Psoas muscle (tissue), 8 donors: ENCODE measurements around the gene MYO5B. TPM values are rescaled to one million over a fixed set of nuclear protein-coding genes. Genes with fewer than 3 reads are reported as not detected.

ENCODE experiments used
- ATAC-seq, 4 donors: fragments of 200-7000 bp; cut with Tn5 transposase; one replicate each; pipeline ENCODE4 v1.9.1; 2020; ENCODE audit warnings: moderate library complexity in 3 of 4, mild to moderate bottlenecking in 2 of 4
- DNase-seq, 2 donors: peaks; one replicate each; pipeline ENCODE4 v3.0.0-alpha.2; 2020
- H3K27ac ChIP-seq: fragments of 200-600 bp; one replicate; pipeline ENCODE4 v1.8.0; 2022
- H3K27me3 ChIP-seq, 3 donors: fragments of 200-600 bp in 1 of 3; one replicate each; pipeline versions ENCODE4 v1.6.1 to v1.8.0; 2013 to 2022; ENCODE audit warnings: low read length in 2 of 3, mild to moderate bottlenecking in 2 of 3, moderate library complexity in 1 of 3; ENCODE audit not compliant: insufficient read depth in 3 of 3
- H3K36me3 ChIP-seq, 2 donors: fragments of 200-600 bp in 1 of 2; one replicate each; pipeline versions ENCODE4 v1.6.1 to v1.8.0; 2013 to 2022; ENCODE audit warnings: low read depth in 1 of 2, mild to moderate bottlenecking in 1 of 2, moderate library complexity in 1 of 2; ENCODE audit not compliant: insufficient read depth in 1 of 2
- H3K4me1 ChIP-seq: fragments of 200-600 bp; one replicate; pipeline ENCODE4 v1.8.0; 2022
- H3K4me3 ChIP-seq: fragments of 200-600 bp; one replicate; pipeline ENCODE4 v1.8.0; 2022; ENCODE audit warnings: mild to moderate bottlenecking
- H3K9me3 ChIP-seq: fragments of 200-600 bp; one replicate; pipeline ENCODE4 v1.8.0; 2022
- WGBS, 3 donors: extraction: QIAGEN DNeasy Blood & Tissue Kit; methylation state at CpG; one replicate each; pipeline versions ENCODE4 v1.1.6 to v1.1.7; 2013; 5-methylcytosine and 5-hydroxymethylcytosine counted together
- intact Hi-C, 2 donors: fragments of 100-400 bp; cut with DNase I; formaldehyde crosslinking; loops; one replicate each; pipeline versions ENCODE4 v1.11.0 to v1.14.2; 2022
- polyA plus RNA-seq, 3 donors: library from polyadenylated mRNA; stranded (reverse); fragments of 200-250 nt; gene quantifications; one replicate each; pipeline ENCODE4 v1.2.3, GENCODE V29; 2013
- total RNA-seq, 4 donors: library from RNA; stranded (reverse); fragmentation: NEBNext Ultra II Directional in 2 of 4; extraction: Animal tissue kit (Norgen Biotek cat#: 25700) in 2 of 4; gene quantifications; one replicate each; pipeline versions ENCODE4 v1.2.1 to v1.2.4, GENCODE V29; 2021 to 2023
- TF ChIP-seq, protein P1 (sequence below): fragments of 200-600 bp; IDR thresholded peaks from one replicate; pipeline ENCODE4 v1.8.0; 2022; ENCODE audit warnings: antibody characterized with exemption
- donor health status: healthy with polysubstance abuse.
- donor health status: DM: no; HTN: no; CAD: no; lungs with moderate emphysema.
- donor health status: Bipolar disorder and iron deficiency.
- donor health status: healthy.
- donor health status: DM: yes; HTN: yes; CAD: no.
- donor health status: DM: no; HTN: no; CAD: no.
- donor health status: DM: no; HTN: no; CAD: no.
- donor health status: DM: yes; HTN: yes; CAD: no.

The MYO5B gene
- total and polyA plus RNA-seq, 7 donors: 0.10 to 1.2 (median 0.44) TPM

DNA sequence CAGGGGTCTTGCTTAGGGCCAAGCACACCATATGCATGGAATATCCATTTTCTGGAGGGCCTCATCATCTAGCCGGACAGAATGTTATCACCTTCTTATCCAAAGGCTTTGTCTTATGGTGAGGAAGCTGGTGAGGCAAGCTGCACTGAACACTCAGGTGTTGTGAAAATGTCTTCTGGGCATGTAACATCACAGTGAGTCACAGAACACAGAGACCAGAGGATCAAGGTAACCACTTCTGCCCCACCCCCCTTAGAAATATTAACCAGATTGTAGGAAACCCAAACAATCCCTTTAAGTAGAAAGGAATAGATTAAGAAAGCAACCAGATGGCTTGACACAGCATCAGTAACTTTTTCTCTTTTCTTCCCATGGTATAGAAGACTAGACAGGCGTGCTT, 51.1 kb downstream of the MYO5B start:
- 89 to 93% (median 91%) methylated on average over 2 of the region's 2 CpGs for WGBS, 3 donors
- Histone ChIP-seq H3K4me3 (no peak overlapping the region), H3K9me3 (no peaks in the 10 kb centered on the region), H3K36me3 (no peaks in the 10 kb centered on the region), H3K4me1 (no peaks in the 10 kb centered on the region), H3K27me3 (no peaks in the 10 kb centered on the region), H3K27ac (no peak overlapping the region)
- no peak for ATAC-seq
- DNase-seq: no peak
- TF ChIP-seq, protein P1, sequence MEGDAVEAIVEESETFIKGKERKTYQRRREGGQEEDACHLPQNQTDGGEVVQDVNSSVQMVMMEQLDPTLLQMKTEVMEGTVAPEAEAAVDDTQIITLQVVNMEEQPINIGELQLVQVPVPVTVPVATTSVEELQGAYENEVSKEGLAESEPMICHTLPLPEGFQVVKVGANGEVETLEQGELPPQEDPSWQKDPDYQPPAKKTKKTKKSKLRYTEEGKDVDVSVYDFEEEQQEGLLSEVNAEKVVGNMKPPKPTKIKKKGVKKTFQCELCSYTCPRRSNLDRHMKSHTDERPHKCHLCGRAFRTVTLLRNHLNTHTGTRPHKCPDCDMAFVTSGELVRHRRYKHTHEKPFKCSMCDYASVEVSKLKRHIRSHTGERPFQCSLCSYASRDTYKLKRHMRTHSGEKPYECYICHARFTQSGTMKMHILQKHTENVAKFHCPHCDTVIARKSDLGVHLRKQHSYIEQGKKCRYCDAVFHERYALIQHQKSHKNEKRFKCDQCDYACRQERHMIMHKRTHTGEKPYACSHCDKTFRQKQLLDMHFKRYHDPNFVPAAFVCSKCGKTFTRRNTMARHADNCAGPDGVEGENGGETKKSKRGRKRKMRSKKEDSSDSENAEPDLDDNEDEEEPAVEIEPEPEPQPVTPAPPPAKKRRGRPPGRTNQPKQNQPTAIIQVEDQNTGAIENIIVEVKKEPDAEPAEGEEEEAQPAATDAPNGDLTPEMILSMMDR: no peak
- intact Hi-C loops: no loop called here

DNA sequence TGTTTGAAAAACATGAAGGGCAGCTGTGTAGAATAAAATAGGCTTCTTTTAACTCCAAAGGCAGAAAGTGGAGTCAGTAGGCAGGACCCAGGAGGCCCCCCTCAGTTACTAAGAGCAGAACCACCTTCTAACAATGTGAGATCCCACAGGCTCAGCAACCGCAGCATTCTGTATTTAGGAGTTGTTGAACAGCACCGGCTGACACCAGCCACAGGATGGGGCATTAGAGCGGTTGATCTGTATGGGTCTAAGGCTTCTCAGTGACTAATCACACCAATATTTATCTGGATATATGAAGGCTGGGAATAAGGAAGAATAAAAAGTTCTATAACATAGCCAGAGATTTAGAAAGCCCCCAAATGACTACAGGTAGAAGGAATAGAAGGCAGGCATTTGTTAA, 51.7 kb downstream of the MYO5B start:
- H3K4me1 ChIP-seq: no peaks in the 10 kb centered on the region
- H3K4me3 ChIP-seq: no peak overlapping the region
- no peaks in the 10 kb centered on the region for H3K27me3 ChIP-seq
- no peaks in the 10 kb centered on the region for H3K9me3 ChIP-seq
- no peaks in the 10 kb centered on the region for H3K36me3 ChIP-seq
- DNase-seq: no peak
- no peak for ATAC-seq
- H3K27ac ChIP-seq: no peak overlapping the region
- TF ChIP-seq, protein P1: no peak
- intact Hi-C loops: no loop called here
- 66 to 70% (median 69%) methylated on average over 3 of the region's 3 CpGs for WGBS, 3 donors

DNA sequence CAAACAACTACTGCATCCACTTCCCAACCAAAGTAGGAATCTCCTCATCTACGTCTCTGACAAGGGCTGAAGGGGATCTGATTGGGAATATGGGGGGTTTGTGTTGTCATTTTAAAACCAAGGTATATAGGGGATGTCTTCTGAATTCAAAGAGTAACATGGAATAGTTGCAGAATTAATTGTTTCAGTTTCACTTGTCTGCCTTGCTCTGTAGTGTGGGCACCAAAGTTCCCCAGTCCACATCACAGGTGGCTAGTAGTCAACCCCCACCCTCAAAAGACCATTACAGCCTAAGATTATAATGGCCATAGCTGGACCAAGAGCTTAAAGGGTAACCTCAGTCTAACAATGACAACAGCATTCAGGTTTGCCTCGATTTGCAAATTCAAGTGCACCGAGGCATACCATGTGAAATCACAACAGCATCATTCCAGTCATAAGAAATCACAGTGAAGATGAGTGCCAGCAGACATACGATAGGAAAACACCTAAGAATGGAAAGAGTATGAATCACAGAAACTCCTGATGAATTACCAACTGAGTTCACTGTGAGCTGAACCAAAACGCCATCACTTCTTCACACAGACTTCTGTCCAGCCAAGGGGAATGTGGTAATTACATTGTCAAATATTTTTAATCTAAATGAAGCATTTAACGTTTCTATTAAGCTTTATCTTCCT, 52.4 kb downstream of the MYO5B start:
- H3K9me3 ChIP-seq: no peaks in the 10 kb centered on the region
- 70 to 81% (median 75%) methylated on average over 6 of the region's 6 CpGs for WGBS, 3 donors
- H3K4me1 ChIP-seq: no peaks in the 10 kb centered on the region
- intact Hi-C loops: no loop called here
- no peak overlapping the region for H3K4me3 ChIP-seq
- H3K36me3 ChIP-seq: no peaks in the 10 kb centered on the region
- ATAC-seq: no peak
- no peaks in the 10 kb centered on the region for H3K27me3 ChIP-seq
- TF ChIP-seq, protein P1: no peak
- H3K27ac ChIP-seq: no peak overlapping the region
- DNase-seq: no peak

DNA sequence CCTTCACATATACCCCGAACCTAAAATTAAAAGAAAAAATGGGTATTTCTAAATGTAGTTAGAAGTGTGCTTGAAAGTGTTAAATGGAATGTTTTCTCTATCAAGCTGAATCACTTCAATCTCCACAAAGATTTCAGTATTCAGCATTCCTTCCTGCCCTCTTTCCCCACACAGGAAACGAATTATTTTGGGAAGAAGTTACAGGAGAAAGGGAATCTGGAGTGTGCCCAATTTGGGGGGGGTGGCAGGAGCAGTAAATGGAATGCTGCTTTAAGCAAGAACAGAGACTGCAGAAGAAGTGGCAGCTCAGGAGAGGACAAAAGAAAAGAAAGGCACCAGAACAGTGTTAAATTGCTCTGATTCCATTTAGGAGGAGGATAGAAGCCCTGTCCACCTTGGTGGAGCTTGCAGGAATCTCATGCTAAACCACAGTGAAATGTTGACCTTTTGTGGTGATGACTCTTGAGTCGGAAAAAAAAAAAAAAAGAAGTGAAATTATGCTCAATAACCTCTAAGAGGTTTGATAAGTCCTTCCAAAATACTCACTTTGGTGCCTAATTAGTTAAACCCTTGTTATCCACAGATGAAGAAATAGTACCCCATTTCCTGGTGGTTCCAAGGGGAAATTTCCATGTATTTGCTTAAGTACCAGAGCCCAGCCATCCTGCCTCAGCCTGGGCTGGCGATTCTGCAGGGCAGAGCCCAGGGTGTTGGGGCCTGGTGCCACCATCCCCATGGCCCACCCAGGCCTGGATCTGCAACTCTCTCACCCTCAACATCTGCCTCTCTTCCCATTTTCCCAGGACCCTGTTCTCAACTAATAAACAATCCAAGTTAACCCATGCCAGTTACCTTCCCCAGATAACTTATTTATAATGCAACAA, 56.5 kb downstream of the MYO5B start:
- intact Hi-C loops: no loop called here
- TF ChIP-seq, protein P1: no peak
- Histone ChIP-seq H3K36me3 (no peaks in the 10 kb centered on the region), H3K27me3 (peaks cover 3 to 7% (median 4%) of the 10 kb centered on the region in 3 donors), H3K4me1 (no peaks in the 10 kb centered on the region), H3K27ac (no peak overlapping the region), H3K9me3 (no peaks in the 10 kb centered on the region), H3K4me3 (no peak overlapping the region)
- no peak for DNase-seq
- no peak for ATAC-seq
- 69 to 71% (median 71%) methylated on average over 4 of the region's 4 CpGs for WGBS, 3 donors
